Neuronal stem cell (in vitro differentiated cells): ENCODE results near the gene CST3.
"Not testable (repeated sequence)": the region's sequence is repeated elsewhere in the genome, so short reads cannot be mapped to it uniquely, and the experiment has no call there.

Experiments used
- DNase-seq: peaks from one replicate; pipeline ENCODE4 v3.0.0-alpha.2; 2013; ENCODE audit warnings: low spot score
- H2AFZ ChIP-seq: one replicate; pipeline ENCODE4 v1.6.1; 2013; ENCODE audit warnings: mild to moderate bottlenecking, low read length, inconsistent platforms
- H2AK5ac ChIP-seq: 2 replicates; pipeline ENCODE4 v1.6.1; 2013; ENCODE audit warnings: low read depth, mild to moderate bottlenecking, inconsistent platforms, low read length, moderate library complexity, mixed read lengths
- H2BK120ac ChIP-seq: 2 replicates; pipeline ENCODE4 v1.6.1; 2013; ENCODE audit warnings: low read depth, mild to moderate bottlenecking, inconsistent platforms, low read length, moderate library complexity, mixed read lengths
- H2BK12ac ChIP-seq: one replicate; pipeline ENCODE4 v1.6.1; 2013; ENCODE audit warnings: low read length, inconsistent platforms
- H2BK15ac ChIP-seq: 2 replicates; pipeline ENCODE4 v1.6.1; 2013; ENCODE audit warnings: mild to moderate bottlenecking, low read length, inconsistent platforms, mixed read lengths
- H2BK5ac ChIP-seq: one replicate; pipeline ENCODE4 v1.6.1; 2013; ENCODE audit warnings: inconsistent platforms, mild to moderate bottlenecking, low read length, moderate library complexity
- H3K14ac ChIP-seq: one replicate; pipeline ENCODE4 v1.6.1; 2013; ENCODE audit warnings: low read length, inconsistent platforms
- H3K18ac ChIP-seq: 2 replicates; pipeline ENCODE4 v1.6.1; 2013; ENCODE audit warnings: low read length, inconsistent platforms
- H3K23ac ChIP-seq: 2 replicates; pipeline ENCODE4 v1.6.1; 2013; ENCODE audit warnings: low read depth, mild to moderate bottlenecking, mixed read lengths, low read length, inconsistent platforms; ENCODE audit not compliant: poor library complexity
- H3K27ac ChIP-seq: replicated peaks from 3 replicates; pipeline ENCODE4 v1.5.1; 2013; ENCODE audit warnings: low read length, inconsistent platforms
- H3K27me3 ChIP-seq, 3 experiments: 2 replicates each; pipeline ENCODE4 v1.6.1; 2013; ENCODE audit warnings: low read length in 3 of 3, mild to moderate bottlenecking in 2 of 3, inconsistent platforms in 1 of 3, low read depth in 1 of 3, mixed read lengths in 1 of 3, moderate library complexity in 1 of 3; ENCODE audit not compliant: control insufficient read depth in 3 of 3, insufficient read depth in 3 of 3
- H3K36me3 ChIP-seq, 2 donors: replicated peaks in 1 of 2; 2 replicates each; pipeline ENCODE4 v1.6.1; 2013; ENCODE audit warnings: low read length in 2 of 2; ENCODE audit not compliant: control insufficient read depth in 2 of 2, insufficient read depth in 2 of 2
- H3K4ac ChIP-seq: 2 replicates; pipeline ENCODE4 v1.6.1; 2013; ENCODE audit warnings: inconsistent platforms, mild to moderate bottlenecking, low read length, moderate library complexity
- H3K4me1 ChIP-seq, 2 donors: 1 replicate in 1 of 2; 2 replicates in 1 of 2; pipeline ENCODE4 v1.6.1; 2013; ENCODE audit warnings: low read length in 2 of 2, low read depth in 1 of 2; ENCODE audit not compliant: control insufficient read depth in 2 of 2, insufficient read depth in 1 of 2
- H3K4me2 ChIP-seq: one replicate; pipeline ENCODE4 v1.6.1; 2013; ENCODE audit warnings: mild to moderate bottlenecking, low read length, inconsistent platforms; ENCODE audit not compliant: insufficient read depth, poor library complexity, severe bottlenecking
- H3K4me3 ChIP-seq, 2 donors: 2 replicates each; pipeline ENCODE4 v1.5.1; 2013; ENCODE audit warnings: low read length in 2 of 2, mild to moderate bottlenecking in 2 of 2, inconsistent platforms in 1 of 2, moderate library complexity in 1 of 2
- H3K79me1 ChIP-seq: one replicate; pipeline ENCODE4 v1.6.1; 2013; ENCODE audit warnings: low read depth, mild to moderate bottlenecking, inconsistent platforms, low read length, moderate library complexity
- H3K9ac ChIP-seq: one replicate; pipeline ENCODE4 v1.6.1; 2013; ENCODE audit warnings: mild to moderate bottlenecking, low read depth, low read length, inconsistent platforms; ENCODE audit not compliant: poor library complexity
- H3K9me3 ChIP-seq, 2 donors: replicated peaks in 1 of 2; 2 replicates each; pipeline versions ENCODE3 to v1.6.1; 2013; ENCODE audit warnings: low read length in 2 of 2, mild to moderate bottlenecking in 2 of 2, inconsistent platforms in 1 of 2, low read depth in 1 of 2, mixed read lengths in 1 of 2, moderate library complexity in 1 of 2; ENCODE audit not compliant: control insufficient read depth in 2 of 2, insufficient read depth in 1 of 2
- H4K8ac ChIP-seq: one replicate; pipeline ENCODE4 v1.6.1; 2013; ENCODE audit warnings: low read depth, mild to moderate bottlenecking, inconsistent platforms, low read length, moderate library complexity
- H4K91ac ChIP-seq: one replicate; pipeline ENCODE4 v1.6.1; 2013; ENCODE audit warnings: low read length, low read depth, mild to moderate bottlenecking, inconsistent platforms; ENCODE audit not compliant: poor library complexity
- WGBS, 2 donors: extraction: QIAGEN DNeasy Blood & Tissue Kit; methylation state at CpG; one replicate each; pipeline ENCODE4 v1.1.7; 2013; ENCODE audit warnings: missing lambda C conversion rate in 2 of 2, mixed read lengths in 1 of 2; ENCODE audit not compliant: insufficient read length in 2 of 2, insufficient replicate concordance in 1 of 2; ENCODE audit errors: extremely low coverage in 2 of 2; 5-methylcytosine and 5-hydroxymethylcytosine counted together

CST3 gene

GRCh38 chr20:23659989-23660837, 22.5 kb upstream of the CST3 start:
- Histone ChIP-seq H3K18ac (no peak overlapping the region), H3K14ac (no peak overlapping the region), H3K9ac (no peak overlapping the region), H3K9me3 (no peaks in the 10 kb centered on the region), H2AK5ac (peak overlapping the region; percentile 3), H3K4me3 (no peak overlapping the region), H3K4me2 (no peak overlapping the region), H4K91ac (no peak overlapping the region), H3K4ac (no peak overlapping the region), H3K36me3 (no peaks in the 10 kb centered on the region), H3K79me1 (no peaks in the 10 kb centered on the region), H2BK12ac (no peak overlapping the region), H3K4me1 (peaks cover 0 to 8% of the 10 kb centered on the region in 2 donors), H2AFZ (no peak overlapping the region), H2BK120ac (no peak overlapping the region), H3K27me3 (peaks cover 0 to 39% (median 0%) of the 10 kb centered on the region in 3 experiments), H2BK15ac (no peak overlapping the region), H3K27ac (no peak overlapping the region), H3K23ac (no peak overlapping the region), H2BK5ac (no peak overlapping the region), H4K8ac (no peak overlapping the region)
- WGBS, 2 donors: no CpG with 5 or more reads among the region's 8 CpGs
- no peak for DNase-seq

DNA sequence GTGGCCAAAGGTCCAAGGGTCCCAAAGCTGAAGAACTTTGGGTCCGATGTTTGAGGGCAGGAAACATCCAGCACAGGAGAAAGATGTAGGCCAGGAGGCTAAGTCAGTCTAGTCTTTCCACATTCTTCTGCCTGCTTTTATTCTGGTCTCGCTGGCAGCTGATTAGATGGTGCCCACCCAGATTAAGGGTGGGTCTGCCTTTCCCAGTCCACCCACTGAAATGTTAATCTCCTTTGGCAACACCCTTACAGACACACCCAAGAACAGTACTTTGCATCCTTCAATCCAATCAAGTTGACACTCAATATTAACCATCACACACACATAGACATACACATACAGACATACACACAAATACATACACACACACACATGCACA, 21.8 kb upstream of the CST3 start:
- H3K79me1 ChIP-seq, H2BK5ac ChIP-seq, H4K8ac ChIP-seq, H2BK12ac ChIP-seq, H3K4ac ChIP-seq, H2BK15ac ChIP-seq, H3K18ac ChIP-seq, H3K23ac ChIP-seq, H3K36me3 ChIP-seq, DNase-seq, H3K4me1 ChIP-seq, H3K9me3 ChIP-seq, H3K27ac ChIP-seq, H3K9ac ChIP-seq, H2AK5ac ChIP-seq, H4K91ac ChIP-seq, H3K4me2 ChIP-seq, H3K14ac ChIP-seq, H2BK120ac ChIP-seq, H3K4me3 ChIP-seq, H2AFZ ChIP-seq: not testable (repeated sequence)
- H3K27me3 ChIP-seq: peaks cover 0 to 39% (median 0%) of the 10 kb centered on the region in 3 experiments
- WGBS, 2 donors: no CpG with 5 or more reads among the region's 2 CpGs

- H4K8ac ChIP-seq: no peak overlapping the region
- H3K9ac ChIP-seq: no peak overlapping the region
- H3K14ac ChIP-seq: no peak overlapping the region
- H3K4me1 ChIP-seq: peaks cover 0 to 8% of the 10 kb centered on the region in 2 donors
- H2BK5ac ChIP-seq: no peak overlapping the region
- H3K9me3 ChIP-seq: no peaks in the 10 kb centered on the region
- H3K79me1 ChIP-seq: no peaks in the 10 kb centered on the region
- no peak overlapping the region for H2BK120ac ChIP-seq
- H4K91ac ChIP-seq: no peak overlapping the region
- H3K4me3 ChIP-seq: no peak overlapping the region
- H3K36me3 ChIP-seq: no peaks in the 10 kb centered on the region
- WGBS, 2 donors: no CpG with 5 or more reads among the region's 8 CpGs
- H3K18ac ChIP-seq: no peak overlapping the region
- no peak overlapping the region for H2AFZ ChIP-seq
- no peak for DNase-seq
- peaks cover 0 to 44% (median 0%) of the 10 kb centered on the region in 3 experiments for H3K27me3 ChIP-seq
- no peak overlapping the region for H2BK12ac ChIP-seq
- no peak overlapping the region for H3K23ac ChIP-seq
- no peak overlapping the region for H3K4ac ChIP-seq
- H3K27ac ChIP-seq: no peak overlapping the region
- H3K4me2 ChIP-seq: no peak overlapping the region
- no peak overlapping the region for H2AK5ac ChIP-seq
- H2BK15ac ChIP-seq: no peak overlapping the region
These were observed 21.3 kb upstream of the CST3 start for GRCh38 chr20:23658989-23659609.

GRCh38 chr20:23658336-23658735, 20.6 kb upstream of the CST3 start:
- no CpG with 5 or more reads among the region's 2 CpGs for WGBS, 2 donors

More at GRCh38 chr20:23658336-23658735, 20.6 kb upstream of the CST3 start:
- Histone ChIP-seq H3K9ac (no peak overlapping the region), H3K4ac (no peak overlapping the region), H3K23ac (no peak overlapping the region), H4K91ac (no peak overlapping the region), H2AK5ac (no peak overlapping the region), H3K36me3 (no peaks in the 10 kb centered on the region), H2BK120ac (no peak overlapping the region), H3K18ac (no peak overlapping the region), H2BK12ac (no peak overlapping the region), H3K14ac (no peak overlapping the region), H3K4me3 (no peak overlapping the region), H3K4me1 (peaks cover 0 to 8% of the 10 kb centered on the region in 2 donors), H3K27ac (no peak overlapping the region), H3K4me2 (no peak overlapping the region), H3K27me3 (peaks cover 0 to 46% (median 0%) of the 10 kb centered on the region in 3 experiments), H2AFZ (no peak overlapping the region), H3K79me1 (no peaks in the 10 kb centered on the region), H2BK15ac (no peak overlapping the region), H2BK5ac (no peak overlapping the region), H3K9me3 (no peaks in the 10 kb centered on the region), H4K8ac (no peak overlapping the region)
- no peak for DNase-seq
